ENCODE data around the gene FBXW2.

FBXW2 gene

GRCh38 chr9:120777229-120777628 lies 16.0 kb downstream of the FBXW2 start:
- TF ChIP-seq EP300 (IDR thresholded peaks at IDR 0.05; ENCODE audit: borderline replicate concordance) = no peak
- no peak for TF ChIP-seq RAD21 (IDR thresholded peaks at IDR 0.05; ENCODE audit: low read depth)
- TF ChIP-seq EGR1 (IDR thresholded peaks at IDR 0.05) = no peak
- TF ChIP-seq USF1 (IDR thresholded peaks at IDR 0.05) = no peak
- TF ChIP-seq TAF1 (IDR thresholded peaks at IDR 0.05; ENCODE audit: low read depth) = no peak
- TF ChIP-seq YY1 (IDR thresholded peaks at IDR 0.05; ENCODE audit: low read depth) = no peak
- no peak for TF ChIP-seq TCF12 (IDR thresholded peaks at IDR 0.05; ENCODE audit: low read depth)
- no peak for TF ChIP-seq CEBPB (IDR thresholded peaks at IDR 0.05)
- TF ChIP-seq ZBTB7A (IDR thresholded peaks at IDR 0.05; ENCODE audit: low read depth) = no peak
- TF ChIP-seq CREB1 (IDR thresholded peaks at IDR 0.05; ENCODE audit: low read depth) = no peak
- no peak for TF ChIP-seq TEAD4 (IDR thresholded peaks at IDR 0.05)
- no peak for TF ChIP-seq MAX (IDR thresholded peaks at IDR 0.05)
- no peak for TF ChIP-seq REST (IDR thresholded peaks at IDR 0.05; ENCODE audit: low read depth)
- no peak for TF ChIP-seq FOXM1 (IDR thresholded peaks at IDR 0.05; ENCODE audit: borderline replicate concordance, low read depth)
- no peak for TF ChIP-seq NFIC (IDR thresholded peaks at IDR 0.05)

GRCh38 chr9:120776788-120777187 lies 16.4 kb downstream of the FBXW2 start:
- TF ChIP-seq ZBTB7A (IDR thresholded peaks at IDR 0.05; ENCODE audit: low read depth) = no peak
- no peak for TF ChIP-seq MAX (IDR thresholded peaks at IDR 0.05)
- TF ChIP-seq TCF12 (IDR thresholded peaks at IDR 0.05; ENCODE audit: low read depth) = no peak

- TF ChIP-seq ZBTB7A (IDR thresholded peaks at IDR 0.05; ENCODE audit: low read depth) = no peak
- no peak for TF ChIP-seq EP300 (IDR thresholded peaks at IDR 0.05; ENCODE audit: borderline replicate concordance)
- TF ChIP-seq TCF12 (IDR thresholded peaks at IDR 0.05; ENCODE audit: low read depth) = no peak
These were observed 17.4 kb downstream of the FBXW2 start for GRCh38 chr9:120775859-120776258.

GRCh38 chr9:120774719-120775118 lies 18.5 kb downstream of the FBXW2 start:
- TF ChIP-seq RAD21 (IDR thresholded peaks at IDR 0.05; ENCODE audit: low read depth) (no peak), TCF12 (IDR thresholded peaks at IDR 0.05; ENCODE audit: low read depth) (no peak), NFIC (IDR thresholded peaks at IDR 0.05) (no peak), ZBTB7A (IDR thresholded peaks at IDR 0.05; ENCODE audit: low read depth) (no peak), FOXM1 (IDR thresholded peaks at IDR 0.05; ENCODE audit: borderline replicate concordance, low read depth) (no peak), CREB1 (IDR thresholded peaks at IDR 0.05; ENCODE audit: low read depth) (no peak), YY1 (IDR thresholded peaks at IDR 0.05; ENCODE audit: low read depth) (no peak), REST (IDR thresholded peaks at IDR 0.05; ENCODE audit: low read depth) (no peak), USF1 (IDR thresholded peaks at IDR 0.05) (no peak), TEAD4 (IDR thresholded peaks at IDR 0.05) (no peak), MAX (IDR thresholded peaks at IDR 0.05) (no peak), CEBPB (IDR thresholded peaks at IDR 0.05) (no peak), EGR1 (IDR thresholded peaks at IDR 0.05) (no peak), EP300 (IDR thresholded peaks at IDR 0.05; ENCODE audit: borderline replicate concordance) (no peak), TAF1 (IDR thresholded peaks at IDR 0.05; ENCODE audit: low read depth) (no peak)

GRCh38 chr9:120773256-120773655 lies 20.0 kb downstream of the FBXW2 start:
- no peak for TF ChIP-seq CREB1 (IDR thresholded peaks at IDR 0.05; ENCODE audit: low read depth)
- no peak for TF ChIP-seq RAD21 (IDR thresholded peaks at IDR 0.05; ENCODE audit: low read depth)
- no peak for TF ChIP-seq FOXM1 (IDR thresholded peaks at IDR 0.05; ENCODE audit: borderline replicate concordance, low read depth)
- no peak for TF ChIP-seq TCF12 (IDR thresholded peaks at IDR 0.05; ENCODE audit: low read depth)
- TF ChIP-seq EP300 (IDR thresholded peaks at IDR 0.05; ENCODE audit: borderline replicate concordance) = no peak
- TF ChIP-seq USF1 (IDR thresholded peaks at IDR 0.05) = no peak
- TF ChIP-seq MAX (IDR thresholded peaks at IDR 0.05) = no peak
- no peak for TF ChIP-seq NFIC (IDR thresholded peaks at IDR 0.05)
- TF ChIP-seq REST (IDR thresholded peaks at IDR 0.05; ENCODE audit: low read depth) = no peak
- no peak for TF ChIP-seq CEBPB (IDR thresholded peaks at IDR 0.05)
- no peak for TF ChIP-seq YY1 (IDR thresholded peaks at IDR 0.05; ENCODE audit: low read depth)
- TF ChIP-seq ZBTB7A (IDR thresholded peaks at IDR 0.05; ENCODE audit: low read depth) = no peak
- no peak for TF ChIP-seq TAF1 (IDR thresholded peaks at IDR 0.05; ENCODE audit: low read depth)
- no peak for TF ChIP-seq TEAD4 (IDR thresholded peaks at IDR 0.05)
- TF ChIP-seq EGR1 (IDR thresholded peaks at IDR 0.05) = no peak
